ENCODE results near the gene HK1.
A peak's percentile ranks its signal among the peaks of the same experiment; 100 is the strongest.

The HK1 gene

GRCh38 chr10:69348816-69349541 lies 70.7 kb downstream of the HK1 start:
- DNase-seq (ENCODE audit: low read depth), result no peak

GRCh38 chr10:69349542-69349888 lies 71.2 kb downstream of the HK1 start:
- DNase-seq (ENCODE audit: low read depth), result no peak

- DNase-seq (ENCODE audit: low read depth), result no peak
Measured at GRCh38 chr10:69351589-69351988, 73.3 kb downstream of the HK1 start.

- DNase-seq (ENCODE audit: low read depth), result no peak
Measured at GRCh38 chr10:69352569-69353264, 74.4 kb downstream of the HK1 start.

GRCh38 chr10:69353977-69354635 lies 75.8 kb downstream of the HK1 start:
- DNase-seq (ENCODE audit: low read depth), result no peak

GRCh38 chr10:69356187-69356586 lies 77.9 kb downstream of the HK1 start:
- no peak for DNase-seq (ENCODE audit: low read depth)

- DNase-seq (ENCODE audit: low read depth), result no peak
Measured at GRCh38 chr10:69358148-69358795, 80.0 kb downstream of the HK1 start.

- DNase-seq (ENCODE audit: low read depth), result no peak
Measured at GRCh38 chr10:69359148-69359547, 80.9 kb downstream of the HK1 start.

- DNase-seq (ENCODE audit: low read depth), result peak; percentile 35
Measured at GRCh38 chr10:69359594-69359993, 81.3 kb downstream of the HK1 start.

- no peak for DNase-seq (ENCODE audit: low read depth)
Measured at GRCh38 chr10:69360485-69361302, 82.4 kb downstream of the HK1 start.

- no peak for DNase-seq (ENCODE audit: low read depth)
Measured at GRCh38 chr10:69361303-69361614, 83.0 kb downstream of the HK1 start.

GRCh38 chr10:69362471-69362954 lies 84.2 kb downstream of the HK1 start:
- no peak for DNase-seq (ENCODE audit: low read depth)

- DNase-seq (ENCODE audit: low read depth), result no peak
Measured at GRCh38 chr10:69363666-69364065, 85.4 kb downstream of the HK1 start.

- no peak for DNase-seq (ENCODE audit: low read depth)
Measured at GRCh38 chr10:69364232-69364940, 86.1 kb downstream of the HK1 start.

- DNase-seq (ENCODE audit: low read depth), result no peak
Measured at GRCh38 chr10:69366738-69367137, 88.4 kb downstream of the HK1 start.

GRCh38 chr10:69367469-69367868 lies 89.2 kb downstream of the HK1 start:
- DNase-seq (ENCODE audit: low read depth), result no peak

GRCh38 chr10:69372126-69372980 lies 94.1 kb downstream of the HK1 start:
- DNase-seq (ENCODE audit: low read depth), result no peak

GRCh38 chr10:69374242-69374641 lies 95.9 kb downstream of the HK1 start:
- no peak for DNase-seq (ENCODE audit: low read depth)

- no peak for DNase-seq (ENCODE audit: low read depth)
Measured at GRCh38 chr10:69374931-69375306, 96.6 kb downstream of the HK1 start.

Measured in T-helper 22 cell (primary cell).